Stimulated activated CD4-positive, alpha-beta T cell treated with anti-CD3 and anti-CD28 coated beads, Interleukin-4, amount 100 ng/mL, for 1 hour (primary cell): ENCODE results near the gene MEIS3.
"Not testable (repeated sequence)": the region's sequence is repeated elsewhere in the genome, so short reads cannot be mapped to it uniquely, and the experiment has no call there.

Source experiments
- DNase-seq: peaks from one replicate; pipeline ENCODE4 v3.0.0-alpha.2; 2020

MEIS3 gene

DNA sequence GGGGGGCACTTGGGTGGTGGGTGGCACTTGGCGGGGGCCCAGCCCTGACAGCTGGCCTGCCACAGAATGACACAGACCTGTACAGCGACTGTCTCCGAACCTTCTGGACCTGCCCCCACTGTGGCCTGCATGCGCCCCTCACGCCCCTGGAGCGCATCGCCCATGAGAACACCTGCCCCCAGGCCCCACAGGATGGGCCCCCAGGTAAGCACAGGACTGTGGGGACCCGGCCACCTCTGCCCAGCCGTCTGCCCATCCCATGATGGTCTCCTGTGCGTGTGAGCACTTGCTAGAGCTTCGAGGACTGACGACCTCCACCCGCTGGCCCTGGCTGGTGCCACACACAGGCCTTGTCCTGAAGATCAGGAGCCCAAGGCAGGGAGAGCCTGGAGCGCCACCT is 38.2 kb downstream of the MEIS3 start:
- no peak for DNase-seq

DNA sequence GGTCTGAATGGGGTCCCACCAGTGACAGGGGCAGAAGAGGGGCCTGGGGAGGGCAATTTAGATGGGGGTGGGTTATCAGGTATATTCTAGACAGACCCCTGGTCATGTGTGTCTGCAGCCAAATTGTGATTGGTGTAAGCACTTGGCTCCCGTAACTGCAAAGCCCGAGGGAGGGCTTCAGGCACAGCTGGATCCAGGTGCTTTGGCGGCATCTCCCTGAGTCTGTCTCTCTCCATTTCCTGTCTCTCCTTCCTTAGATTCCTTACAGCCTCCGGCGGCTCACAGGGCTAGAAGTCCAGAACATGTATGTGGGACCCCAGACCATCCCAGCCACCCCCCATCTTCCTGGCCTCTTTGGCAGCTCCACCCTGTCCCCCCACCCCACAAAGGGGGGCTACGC is 38.8 kb downstream of the MEIS3 start:
- DNase-seq = no peak

GRCh38 chr19:47379381-47379938 is 39.9 kb downstream of the MEIS3 start:
- DNase-seq = no peak

- no peak for DNase-seq
Observed at GRCh38 chr19:47378246-47378645, 41.1 kb downstream of the MEIS3 start.

- DNase-seq = no peak
Observed at GRCh38 chr19:47377801-47378200, 41.5 kb downstream of the MEIS3 start.

GRCh38 chr19:47377208-47377701 is 42.1 kb downstream of the MEIS3 start:
- no peak for DNase-seq

- DNase-seq = no peak
Observed at GRCh38 chr19:47376589-47377144, 42.7 kb downstream of the MEIS3 start.

- DNase-seq = no peak
Observed at GRCh38 chr19:47375694-47376588, 43.4 kb downstream of the MEIS3 start.

- no peak for DNase-seq
Observed at GRCh38 chr19:47374876-47375693, 44.2 kb downstream of the MEIS3 start.

- DNase-seq = no peak
Observed at GRCh38 chr19:47373246-47374240, 45.8 kb downstream of the MEIS3 start.

DNA sequence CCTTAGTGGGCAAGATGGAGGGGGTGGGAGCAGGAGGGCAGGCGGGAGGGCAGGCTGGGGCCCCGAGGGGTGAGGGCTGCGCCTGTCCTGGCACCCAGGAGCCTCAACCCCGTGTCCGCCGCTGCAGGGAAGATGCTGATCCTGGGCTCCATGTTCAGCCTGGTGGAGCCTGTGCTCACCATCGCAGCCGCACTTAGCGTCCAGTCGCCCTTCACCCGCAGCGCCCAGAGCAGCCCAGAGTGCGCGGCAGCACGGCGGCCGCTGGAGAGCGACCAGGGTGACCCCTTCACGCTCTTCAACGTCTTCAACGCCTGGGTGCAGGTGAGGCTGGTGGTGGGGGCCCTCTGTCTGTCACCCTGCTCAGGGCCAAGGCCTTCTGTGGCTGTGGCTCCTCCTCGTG is 46.7 kb downstream of the MEIS3 start:
- no peak for DNase-seq

- DNase-seq = no peak
Observed at GRCh38 chr19:47371261-47371660, 48.1 kb downstream of the MEIS3 start.

- no peak for DNase-seq
Observed at GRCh38 chr19:47370045-47370611, 49.2 kb downstream of the MEIS3 start.

- not testable (repeated sequence) for DNase-seq
Observed at GRCh38 chr19:47365455-47365854, 53.9 kb downstream of the MEIS3 start.

- no peak for DNase-seq
Observed at GRCh38 chr19:47363758-47364531, 55.4 kb downstream of the MEIS3 start.

DNA sequence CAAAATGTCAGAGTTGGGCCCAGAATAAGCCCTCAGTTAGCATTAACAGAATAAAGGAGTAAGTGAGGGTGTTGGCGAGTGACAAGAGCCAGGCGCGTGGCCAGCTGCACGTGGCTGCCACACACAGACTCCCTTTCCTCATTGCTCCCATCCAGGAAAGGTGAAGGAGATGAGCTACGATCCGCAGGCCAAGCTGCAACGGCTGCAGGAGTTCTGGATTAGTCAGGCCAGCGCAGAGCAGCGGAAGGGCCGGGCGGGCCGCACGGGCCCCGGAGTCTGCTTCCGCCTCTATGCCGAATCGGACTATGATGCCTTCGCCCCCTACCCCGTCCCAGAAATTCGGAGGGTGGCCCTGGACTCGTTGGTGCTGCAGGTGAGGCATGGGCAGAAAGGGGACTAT is 57.0 kb downstream of the MEIS3 start:
- no peak for DNase-seq

DNA sequence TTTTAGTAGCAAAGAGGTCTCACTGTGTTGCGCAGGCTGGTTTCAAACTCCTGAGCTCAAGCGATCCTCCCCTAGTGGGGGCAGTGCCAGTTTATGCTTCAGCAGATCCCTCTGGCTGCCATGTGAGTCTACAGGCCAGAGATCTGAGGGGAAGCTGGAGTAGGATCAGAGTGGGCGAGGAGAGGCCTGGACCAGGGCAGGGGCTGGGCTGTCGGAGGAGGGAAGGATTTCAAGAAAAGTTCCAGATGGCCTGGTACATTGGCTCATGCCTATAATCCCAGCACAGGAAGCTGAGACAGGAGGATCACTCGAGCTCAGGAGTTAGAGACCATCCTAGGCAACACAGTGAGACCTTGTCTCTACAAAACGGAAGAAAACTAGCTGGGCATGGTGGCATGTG is 60.4 kb downstream of the MEIS3 start:
- no peak for DNase-seq

GRCh38 chr19:47357788-47358680 is 61.3 kb downstream of the MEIS3 start:
- DNase-seq = no peak

DNA sequence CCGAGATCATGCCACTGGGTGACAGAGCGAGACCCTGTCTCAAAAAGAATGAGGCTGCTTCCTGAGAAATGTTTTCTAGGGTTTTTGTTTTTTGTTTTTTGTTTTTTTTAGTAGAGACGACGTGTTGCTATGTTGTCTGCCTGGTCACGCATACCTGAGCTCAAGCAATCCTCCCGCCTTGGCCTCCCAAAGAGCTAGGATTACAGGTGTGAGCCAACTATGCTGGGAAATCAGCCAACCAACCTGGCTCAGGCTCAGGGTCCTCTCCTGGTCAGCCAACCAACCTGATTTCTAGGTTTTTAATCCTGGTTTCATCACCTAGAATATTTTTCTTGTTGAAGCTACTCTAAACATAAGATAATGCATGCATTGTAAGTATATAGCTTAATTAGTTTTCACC is 62.4 kb downstream of the MEIS3 start:
- no peak for DNase-seq

DNA sequence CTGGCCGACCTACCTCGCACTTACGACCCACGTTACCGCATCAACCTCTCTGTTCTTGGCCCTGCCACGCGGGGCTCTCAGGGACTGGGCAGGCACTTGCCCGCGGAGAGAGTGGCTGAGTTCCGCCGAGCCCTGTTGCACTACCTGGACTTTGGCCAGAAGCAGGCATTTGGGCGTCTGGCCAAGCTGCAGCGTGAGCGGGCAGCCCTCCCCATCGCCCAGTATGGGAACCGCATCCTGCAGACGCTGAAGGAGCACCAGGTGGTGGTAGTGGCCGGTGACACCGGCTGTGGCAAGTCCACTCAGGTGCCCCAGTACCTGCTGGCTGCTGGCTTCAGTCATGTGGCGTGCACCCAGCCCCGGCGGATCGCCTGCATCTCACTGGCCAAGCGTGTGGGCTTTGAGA is 66.0 kb downstream of the MEIS3 start:
- DNase-seq = no peak
